Endothelial cell of umbilical vein (primary cell): ENCODE data around the gene STXBP5. TPM values are rescaled to one million over a fixed set of nuclear protein-coding genes. Genes with fewer than 3 reads are reported as not detected.
A peak's percentile ranks its signal among the peaks of the same experiment; 100 is the strongest.

Experiments used
- BruUV-seq: library from RNA; stranded (reverse); fragments of 400-500 nt; replicated peaks from 2 replicates; lab custom pipeline; 2021; lab: Mats Ljungman, UMichigan
- CTCF ChIA-PET: fragments of 300-600, 350-600 bp; sonication (Branson Sonifier 250); formaldehyde crosslinking; loops from one replicate; lab custom pipeline; 2021; ENCODE audit warnings: antibody characterized with exemption, inconsistent platforms; lab: Charles Lee
- POLR2A ChIA-PET: fragments of 300-600, 350-600 bp; sonication (Branson Sonifier 250); formaldehyde crosslinking; loops from one replicate; lab custom pipeline; 2021; ENCODE audit warnings: antibody characterized with exemption, inconsistent platforms; lab: Charles Lee
- DNase-seq: peaks from one replicate; pipeline ENCODE4 v3.0.0-alpha.2; 2011; ENCODE audit warnings: low read depth, low spot score
- FAIRE-seq: peaks from 2 replicates; lab custom pipeline; 2011; peaks lifted over from hg19 to GRCh38; lab: Jason Lieb, UNC
- H2AFZ ChIP-seq: 2 replicates; pipeline ENCODE4 v1.6.0; 2012; ENCODE audit warnings: low read depth, low read length, control low read depth, inconsistent platforms
- H3K27ac ChIP-seq: 2 replicates; pipeline ENCODE4 v1.5.1; 2011; ENCODE audit warnings: low read depth, mild to moderate bottlenecking, control low read depth, low read length, moderate library complexity; ENCODE audit not compliant: insufficient read depth
- H3K27me3 ChIP-seq, 2 experiments: 2 replicates each; pipeline versions ENCODE4 v1.6.0 to v1.6.1; 2011; ENCODE audit warnings: low read length in 2 of 2, mixed read lengths in 1 of 2; ENCODE audit not compliant: control insufficient read depth in 2 of 2, insufficient read depth in 2 of 2
- H3K36me3 ChIP-seq, 2 experiments: 2 replicates in 1 of 2; 3 replicates in 1 of 2; pipeline ENCODE4 v1.5.1; 2011; ENCODE audit warnings: low read length in 2 of 2, mild to moderate bottlenecking in 1 of 2, moderate library complexity in 1 of 2; ENCODE audit not compliant: control insufficient read depth in 2 of 2, insufficient read depth in 2 of 2; ENCODE audit errors: extremely low read depth in 1 of 2
- H3K4me1 ChIP-seq: 3 replicates; pipeline ENCODE4 v1.5.1; 2011; ENCODE audit warnings: mild to moderate bottlenecking, low read length; ENCODE audit not compliant: control insufficient read depth, insufficient read depth; ENCODE audit errors: extremely low read depth
- H3K4me2 ChIP-seq: 2 replicates; pipeline ENCODE4 v1.6.1; 2011; ENCODE audit warnings: low read length, control low read depth, mixed read lengths; ENCODE audit not compliant: insufficient read depth
- H3K4me3 ChIP-seq, 3 experiments: fragments of 200-600 bp in 1 of 3; sonication (generic), shearing (Covaris generic) in 1 of 3; replicated peaks in 1 of 3; 2 replicates each; pipeline ENCODE4 v1.5.1; 2011 to 2016; ENCODE audit warnings: control low read depth in 3 of 3, low read length in 3 of 3, mild to moderate bottlenecking in 2 of 3, inconsistent platforms in 1 of 3, low read depth in 1 of 3, moderate library complexity in 1 of 3; ENCODE audit not compliant: insufficient read depth in 1 of 3
- H3K79me2 ChIP-seq: 2 replicates; pipeline ENCODE4 v1.6.0; 2012; ENCODE audit warnings: low read length, inconsistent platforms; ENCODE audit not compliant: control insufficient read depth, insufficient read depth
- H3K9ac ChIP-seq: replicated peaks from 2 replicates; pipeline ENCODE3; 2011; ENCODE audit warnings: low read length, control low read depth; ENCODE audit not compliant: insufficient read depth; ENCODE audit errors: extremely low read depth
- H3K9me1 ChIP-seq: replicated peaks from 3 replicates; pipeline ENCODE4 v1.6.0; 2011; ENCODE audit warnings: mild to moderate bottlenecking, low read length; ENCODE audit not compliant: control insufficient read depth, insufficient read depth; ENCODE audit errors: extremely low read depth
- H3K9me3 ChIP-seq: replicated peaks from 2 replicates; pipeline ENCODE4 v1.5.1; 2012; ENCODE audit warnings: low read length, inconsistent platforms; ENCODE audit not compliant: control insufficient read depth, insufficient read depth
- H4K20me1 ChIP-seq: replicated peaks from 2 replicates; pipeline ENCODE3; 2011; ENCODE audit warnings: mild to moderate bottlenecking, low read length; ENCODE audit not compliant: control insufficient read depth, insufficient read depth; ENCODE audit errors: extremely low read depth
- EZH2 ChIP-seq: IDR thresholded peaks from 2 replicates; pipeline ENCODE4 v1.6.1; 2012; ENCODE audit warnings: borderline replicate concordance, low read depth, mild to moderate bottlenecking, moderate library complexity, low read length, inconsistent platforms; ENCODE audit not compliant: severe bottlenecking
- GATA2 ChIP-seq: IDR thresholded peaks from 2 replicates; pipeline ENCODE4 v1.7.0; 2011; ENCODE audit warnings: low read depth, mild to moderate bottlenecking, moderate library complexity, mixed read lengths, low read length; ENCODE audit not compliant: insufficient read length, insufficient read depth
- JUN ChIP-seq: IDR thresholded peaks from 2 replicates; pipeline ENCODE4 v1.6.1; 2011; ENCODE audit warnings: borderline replicate concordance, low read depth; ENCODE audit not compliant: insufficient read length, insufficient read depth
- MYC ChIP-seq: IDR thresholded peaks from one replicate; pipeline ENCODE4 v1.6.1; 2011; ENCODE audit warnings: mild to moderate bottlenecking, low read depth, low read length
- POLR2AphosphoS5 ChIP-seq: IDR thresholded peaks from 2 replicates; pipeline ENCODE4 v1.6.1; 2012; ENCODE audit warnings: low read depth, mild to moderate bottlenecking, control low read depth, low read length, moderate library complexity; ENCODE audit not compliant: insufficient read depth
- dilution Hi-C: fragments of 300-500 bp; cut with MboI; formaldehyde crosslinking; loops from one replicate; pipeline ENCODE4 v1.15.0; 2019; ENCODE audit warnings: low sequenced_read_pairs; ENCODE audit not compliant: extremely low pct_ligation_motif_present
- intact Hi-C: fragments of 100-400 bp; cut with micrococcal nuclease; formaldehyde crosslinking; loops from one replicate; pipeline ENCODE4 v1.10.0; 2022
- polyA plus RNA-seq, 4 experiments: library from polyadenylated mRNA; depleted of rRNA in 3 of 4; stranded (reverse) in 3 of 4; unstranded in 1 of 4; fragments of >200 nt; gene quantifications; 2 replicates each; pipeline versions ENCODE4 v1.2.1 to v1.2.3, GENCODE V29; 2011 to 2012; ENCODE audit warnings: missing spikeins in 1 of 4
- total RNA-seq: library from RNA; stranded (reverse); gene quantifications from 2 replicates; pipeline ENCODE4 v1.2.3, GENCODE V29; 2021
- TF ChIP-seq, protein P1 (sequence below), 2 donors: IDR thresholded peaks; 1 replicate in 1 of 2; 2 replicates in 1 of 2; pipeline ENCODE4 v1.5.1; 2011; ENCODE audit warnings: low read length in 2 of 2, mild to moderate bottlenecking in 2 of 2, moderate library complexity in 2 of 2, control low read depth in 1 of 2, inconsistent platforms in 1 of 2, low read depth in 1 of 2; ENCODE audit not compliant: insufficient read depth in 1 of 2; ENCODE audit errors: extremely low read depth in 1 of 2

STXBP5 gene
- total and polyA plus RNA-seq, 2 donors (not counting 3 experiments of a cell fraction or from before 2014, with no cell fraction given): 7.1 to 21.8 TPM

DNA sequence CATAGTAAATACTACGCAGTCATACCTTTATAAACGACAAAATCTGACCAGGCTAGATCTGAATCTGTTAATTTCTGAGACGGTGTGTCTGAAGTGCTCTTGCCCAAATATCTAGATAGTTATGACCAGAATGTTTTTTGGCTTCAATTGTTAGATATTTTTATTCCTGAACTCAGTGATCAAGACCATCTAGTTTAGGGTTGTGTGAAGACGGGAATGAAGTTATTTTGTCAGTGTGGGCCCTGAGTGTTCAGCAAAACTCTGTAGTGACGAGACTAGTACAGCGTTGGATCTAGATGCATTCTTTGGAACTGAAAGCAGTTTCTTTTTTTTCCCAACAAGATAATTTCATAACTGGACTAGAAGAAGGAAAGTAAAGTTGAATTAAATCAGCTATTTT is 3.1 kb downstream of the STXBP5 start:
- Histone ChIP-seq H3K9ac (no peak overlapping the region), H2AFZ (no peak overlapping the region), H3K4me1 (peaks cover 20% of the 10 kb centered on the region), H3K36me3 (no peaks in the 10 kb centered on the region), H3K27me3 (no peaks in the 10 kb centered on the region), H3K27ac (no peak overlapping the region), H3K79me2 (peaks cover 39% of the 10 kb centered on the region), H3K9me3 (no peaks in the 10 kb centered on the region), H3K4me2 (no peak overlapping the region), H3K4me3 (no peak overlapping the region), H4K20me1 (peaks cover 2% of the 10 kb centered on the region), H3K9me1 (no peaks in the 10 kb centered on the region)
- intact Hi-C loops: no loop called here
- BruUV-seq: no TSS peak
- dilution Hi-C loops: no loop called here
- POLR2A ChIA-PET: no interaction called here
- CTCF ChIA-PET: no interaction called here
- FAIRE-seq (peak; percentile 48), DNase-seq (no peak)
- TF ChIP-seq JUN: no peak
- no peak for TF ChIP-seq GATA2
- TF ChIP-seq, protein P1, sequence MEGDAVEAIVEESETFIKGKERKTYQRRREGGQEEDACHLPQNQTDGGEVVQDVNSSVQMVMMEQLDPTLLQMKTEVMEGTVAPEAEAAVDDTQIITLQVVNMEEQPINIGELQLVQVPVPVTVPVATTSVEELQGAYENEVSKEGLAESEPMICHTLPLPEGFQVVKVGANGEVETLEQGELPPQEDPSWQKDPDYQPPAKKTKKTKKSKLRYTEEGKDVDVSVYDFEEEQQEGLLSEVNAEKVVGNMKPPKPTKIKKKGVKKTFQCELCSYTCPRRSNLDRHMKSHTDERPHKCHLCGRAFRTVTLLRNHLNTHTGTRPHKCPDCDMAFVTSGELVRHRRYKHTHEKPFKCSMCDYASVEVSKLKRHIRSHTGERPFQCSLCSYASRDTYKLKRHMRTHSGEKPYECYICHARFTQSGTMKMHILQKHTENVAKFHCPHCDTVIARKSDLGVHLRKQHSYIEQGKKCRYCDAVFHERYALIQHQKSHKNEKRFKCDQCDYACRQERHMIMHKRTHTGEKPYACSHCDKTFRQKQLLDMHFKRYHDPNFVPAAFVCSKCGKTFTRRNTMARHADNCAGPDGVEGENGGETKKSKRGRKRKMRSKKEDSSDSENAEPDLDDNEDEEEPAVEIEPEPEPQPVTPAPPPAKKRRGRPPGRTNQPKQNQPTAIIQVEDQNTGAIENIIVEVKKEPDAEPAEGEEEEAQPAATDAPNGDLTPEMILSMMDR (IDR thresholded peaks at IDR 0.05; ENCODE audit: extremely low read depth in 1 of 2, insufficient read depth in 1 of 2, low read depth in 1 of 2, low read length in 2 of 2): no peak
- no peak for TF ChIP-seq POLR2AphosphoS5
- no peak for TF ChIP-seq MYC
- TF ChIP-seq EZH2: no peak
